SJSA1 (cell line): Measurements from ENCODE around the gene UBALD1. TPM values are rescaled to one million over a fixed set of nuclear protein-coding genes. Genes with fewer than 3 reads are reported as not detected.

ENCODE experiments used
- DNase-seq, 2 experiments: peaks; one replicate each; pipeline ENCODE4 v3.0.0-alpha.2; 2015 to 2020; ENCODE audit warnings: low spot score in 2 of 2, low read depth in 1 of 2
- H3K27ac ChIP-seq: fragments of 250-450 bp; sonication (Bioruptor Pico); 2 replicates; pipeline ENCODE4 v1.5.1; 2020; ENCODE audit warnings: mild to moderate bottlenecking, moderate library complexity
- H3K27me3 ChIP-seq: fragments of 250-450 bp; sonication (Bioruptor Pico); replicated peaks from 2 replicates; pipeline ENCODE4 v1.5.1; 2020; ENCODE audit warnings: mild to moderate bottlenecking, moderate library complexity
- H3K36me3 ChIP-seq: fragments of 250-450 bp; sonication (Bioruptor Pico); 2 replicates; pipeline ENCODE4 v1.5.1; 2020; ENCODE audit warnings: mild to moderate bottlenecking
- H3K4me1 ChIP-seq: fragments of 250-450 bp; sonication (Bioruptor Pico); replicated peaks from 2 replicates; pipeline ENCODE4 v1.6.1; 2021; ENCODE audit warnings: mild to moderate bottlenecking
- H3K4me3 ChIP-seq: fragments of 250-450 bp; sonication (Bioruptor Pico); 2 replicates; pipeline ENCODE4 v1.5.1; 2020; ENCODE audit warnings: mild to moderate bottlenecking
- H3K9me3 ChIP-seq: fragments of 250-450 bp; sonication (Bioruptor Pico); replicated peaks from 2 replicates; pipeline ENCODE4 v1.5.1; 2020; ENCODE audit warnings: mild to moderate bottlenecking
- total RNA-seq: library from RNA; depleted of rRNA; stranded (reverse); fragments of >200 nt; shearing (Covaris generic); gene quantifications from 2 replicates; pipeline ENCODE4 v1.2.3, GENCODE V29; 2014

Gene UBALD1
- total RNA-seq, 1 experiment from 2014 or later = 9.6 TPM

DNA sequence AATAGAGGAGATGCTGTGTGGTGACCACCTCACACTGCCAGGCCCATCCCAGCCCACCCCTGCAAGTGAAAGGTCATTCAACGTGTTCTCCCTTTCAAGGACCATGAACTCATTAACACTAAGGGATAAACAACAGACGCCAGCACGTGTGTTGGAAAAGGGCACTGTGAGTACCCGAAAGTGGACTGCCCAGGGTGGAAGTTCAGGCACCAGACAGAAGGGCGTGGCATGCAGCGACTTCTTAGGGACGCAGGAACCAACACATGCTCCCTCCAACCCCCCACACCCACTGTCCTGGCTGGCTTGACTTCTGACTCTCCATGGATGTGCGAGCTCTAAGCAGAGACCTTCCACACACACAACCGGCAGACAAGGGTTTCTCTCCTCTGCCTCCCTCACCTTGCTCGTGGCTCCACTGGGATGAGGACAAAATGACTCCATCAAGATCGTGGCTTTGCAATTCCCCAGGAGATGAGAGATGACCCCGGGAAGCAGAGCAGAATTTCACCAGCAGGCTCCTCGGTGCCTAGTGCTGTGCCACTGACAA is 11.0 kb downstream of the UBALD1 start:
- Histone ChIP-seq H3K4me3 (no peak overlapping the region), H3K36me3 (peaks cover 19% of the 10 kb centered on the region), H3K27me3 (no peaks in the 10 kb centered on the region), H3K27ac (no peak overlapping the region), H3K4me1 (no peaks in the 10 kb centered on the region), H3K9me3 (no peaks in the 10 kb centered on the region)
- no peak for DNase-seq

DNA sequence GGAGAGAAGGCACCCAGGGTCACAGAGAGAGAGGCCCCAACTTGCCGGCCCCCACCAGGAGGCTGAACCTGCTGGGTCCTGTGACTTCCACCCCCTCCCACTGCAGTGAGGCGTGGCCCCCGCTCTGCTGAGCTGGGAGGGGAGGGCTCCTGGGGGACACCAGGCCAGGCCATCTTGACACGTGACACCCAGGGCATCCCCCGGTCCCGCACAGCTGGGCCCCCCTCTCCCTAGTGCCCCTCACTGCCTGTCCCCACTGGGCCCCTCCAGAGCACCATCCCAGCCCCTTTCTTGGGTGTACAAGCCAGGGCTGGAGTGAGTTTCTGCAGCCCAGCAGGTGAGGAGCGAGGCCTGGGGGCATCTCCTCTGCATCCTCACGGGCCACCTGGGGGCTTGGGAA is 12.4 kb downstream of the UBALD1 start:
- no peak overlapping the region for H3K27ac ChIP-seq
- 0 out of 2 replicates have a peak, but pooled peaks cover 7% of the 10 kb centered on the region for H3K36me3 ChIP-seq
- H3K9me3 ChIP-seq = no peaks in the 10 kb centered on the region
- no peak overlapping the region for H3K4me3 ChIP-seq
- no peak for DNase-seq
- H3K4me1 ChIP-seq = no peaks in the 10 kb centered on the region
- H3K27me3 ChIP-seq = no peaks in the 10 kb centered on the region

DNA sequence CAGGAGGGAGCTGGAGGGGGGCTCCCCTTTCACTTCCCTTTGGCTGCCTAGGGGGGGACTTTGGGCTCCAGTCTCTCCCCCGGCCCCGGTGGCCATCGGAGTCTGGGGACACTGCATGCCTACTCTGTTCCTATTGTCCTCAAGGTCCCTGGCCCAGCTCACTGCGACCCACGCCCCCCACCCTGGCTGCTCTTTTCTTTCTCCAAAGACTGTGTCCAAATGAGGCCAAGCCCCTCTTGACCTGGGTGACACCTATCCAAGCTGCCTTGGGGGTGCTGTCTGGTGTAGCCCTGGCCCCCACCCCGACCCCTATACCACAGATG is 12.9 kb downstream of the UBALD1 start:
- H3K4me3 ChIP-seq = no peak overlapping the region
- H3K36me3 ChIP-seq = 0 out of 2 replicates have a peak, but pooled peaks cover 3% of the 10 kb centered on the region
- no peaks in the 10 kb centered on the region for H3K9me3 ChIP-seq
- no peak for DNase-seq
- H3K4me1 ChIP-seq = no peaks in the 10 kb centered on the region
- no peaks in the 10 kb centered on the region for H3K27me3 ChIP-seq
- no peak overlapping the region for H3K27ac ChIP-seq

DNA sequence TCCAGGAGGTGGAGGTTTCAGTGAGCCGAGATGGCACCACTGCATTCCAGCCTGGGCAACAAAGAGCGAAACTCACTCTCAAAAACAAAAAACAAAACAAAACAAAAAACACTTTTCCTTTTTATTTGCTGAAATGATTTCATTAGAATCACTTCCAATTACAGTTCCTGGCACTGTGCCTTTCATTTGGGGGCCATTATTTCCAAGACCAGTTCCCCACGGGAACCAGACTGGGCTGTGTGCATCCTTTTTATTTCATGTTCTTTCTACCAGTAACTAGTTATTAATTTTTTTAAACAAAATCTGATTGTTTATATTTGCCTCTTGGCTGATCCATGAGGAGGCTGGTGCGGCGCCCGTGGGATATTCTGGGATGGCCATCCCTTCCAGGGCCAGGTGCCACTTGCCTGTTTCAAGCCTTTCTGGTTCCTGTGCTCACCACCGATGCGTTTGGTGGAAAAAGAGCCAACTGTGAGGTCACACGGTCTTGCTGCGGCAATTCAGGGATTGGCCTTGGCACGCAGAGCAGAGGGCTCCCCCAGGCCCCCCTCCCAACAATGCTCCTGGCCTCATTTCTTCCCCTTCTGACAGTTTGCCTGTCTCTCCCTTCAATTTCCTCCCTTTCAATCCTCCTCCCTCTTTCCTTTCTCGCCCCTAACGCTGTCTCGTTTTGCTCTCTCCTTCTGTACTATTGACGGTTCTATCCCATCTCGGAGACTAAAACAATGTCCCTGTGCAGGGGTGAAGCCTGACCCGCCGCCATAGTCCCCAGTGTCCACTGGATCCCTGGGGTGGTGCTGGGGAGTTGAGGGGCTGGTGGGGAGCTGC is 13.4 kb downstream of the UBALD1 start:
- no peak for DNase-seq
- no peak overlapping the region for H3K4me3 ChIP-seq

DNA sequence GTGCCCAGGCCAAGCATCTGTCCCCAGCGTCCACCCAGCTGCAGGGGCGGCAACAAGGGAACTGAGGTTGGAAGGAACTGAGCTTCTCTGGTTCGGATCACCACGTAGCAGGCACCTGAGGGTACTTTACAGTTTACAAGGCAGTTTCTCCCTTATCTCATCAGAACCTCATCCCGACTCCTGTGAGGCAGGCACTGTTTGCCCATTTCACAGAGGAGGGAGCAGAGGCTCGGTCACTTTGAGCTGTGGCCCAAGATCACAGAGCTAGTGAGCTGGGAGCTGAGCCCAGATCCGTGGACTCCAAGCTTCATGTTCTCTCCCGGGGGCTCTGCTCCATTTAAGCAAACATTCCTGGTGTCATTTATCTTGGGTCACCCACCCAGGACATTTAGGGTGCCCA is 15.1 kb downstream of the UBALD1 start:
- Histone ChIP-seq H3K9me3 (no peaks in the 10 kb centered on the region), H3K27me3 (no peaks in the 10 kb centered on the region), H3K4me1 (no peaks in the 10 kb centered on the region), H3K36me3 (no peaks in the 10 kb centered on the region), H3K4me3 (no peak overlapping the region), H3K27ac (no peak overlapping the region)
- no peak for DNase-seq

More for the DNA sequence above, 13.4 kb downstream of the UBALD1 start:
- Histone ChIP-seq H3K36me3 (no peaks in the 10 kb centered on the region), H3K9me3 (no peaks in the 10 kb centered on the region), H3K27me3 (no peaks in the 10 kb centered on the region), H3K27ac (no peak overlapping the region), H3K4me1 (no peaks in the 10 kb centered on the region)

DNA sequence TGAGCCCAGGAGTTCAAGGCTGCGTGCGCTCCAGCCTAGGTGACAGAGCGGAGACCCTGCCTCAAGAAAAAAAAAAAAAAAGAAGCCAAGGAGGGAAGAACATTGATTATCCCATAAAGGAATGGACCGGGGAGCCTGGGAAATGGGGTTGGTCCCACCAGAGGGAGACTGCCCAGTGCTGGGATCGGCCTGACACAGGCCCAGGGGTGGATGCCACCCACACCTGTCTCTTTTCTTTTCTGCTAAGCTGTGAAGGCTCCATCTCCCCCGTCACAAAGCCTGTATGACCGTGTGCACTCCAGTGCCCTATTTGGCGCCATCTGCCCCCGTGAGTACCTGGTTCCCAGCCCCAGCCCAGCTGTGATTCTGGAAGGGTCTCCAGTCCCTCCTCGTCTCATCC is 15.7 kb downstream of the UBALD1 start:
- Histone ChIP-seq H3K27ac (no peak overlapping the region), H3K4me1 (no peaks in the 10 kb centered on the region), H3K27me3 (no peaks in the 10 kb centered on the region), H3K4me3 (no peak overlapping the region), H3K36me3 (no peaks in the 10 kb centered on the region), H3K9me3 (no peaks in the 10 kb centered on the region)
- no peak for DNase-seq

DNA sequence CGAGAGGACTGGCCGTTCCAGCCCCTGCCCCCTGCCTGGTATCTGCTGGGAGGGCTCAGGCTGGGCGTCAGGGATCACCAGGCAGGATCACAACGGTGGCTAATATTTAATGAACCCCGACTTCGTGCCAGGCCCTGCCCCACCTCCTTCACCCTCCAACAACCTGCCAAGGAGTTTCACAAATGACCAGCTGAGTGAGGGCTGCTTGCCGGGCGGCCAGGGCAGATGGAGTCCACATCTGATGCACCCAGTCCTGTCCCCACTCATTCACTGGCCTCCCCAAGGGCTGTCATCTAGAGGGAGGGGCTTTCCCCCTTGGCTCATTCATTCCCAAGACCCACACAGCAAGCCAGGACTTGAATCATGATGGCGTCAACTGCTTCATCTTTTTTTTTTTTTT is 17.5 kb downstream of the UBALD1 start:
- Histone ChIP-seq H3K27ac (no peak overlapping the region), H3K4me1 (no peaks in the 10 kb centered on the region), H3K9me3 (no peaks in the 10 kb centered on the region), H3K27me3 (no peaks in the 10 kb centered on the region), H3K36me3 (no peaks in the 10 kb centered on the region), H3K4me3 (no peak overlapping the region)
- DNase-seq = no peak

DNA sequence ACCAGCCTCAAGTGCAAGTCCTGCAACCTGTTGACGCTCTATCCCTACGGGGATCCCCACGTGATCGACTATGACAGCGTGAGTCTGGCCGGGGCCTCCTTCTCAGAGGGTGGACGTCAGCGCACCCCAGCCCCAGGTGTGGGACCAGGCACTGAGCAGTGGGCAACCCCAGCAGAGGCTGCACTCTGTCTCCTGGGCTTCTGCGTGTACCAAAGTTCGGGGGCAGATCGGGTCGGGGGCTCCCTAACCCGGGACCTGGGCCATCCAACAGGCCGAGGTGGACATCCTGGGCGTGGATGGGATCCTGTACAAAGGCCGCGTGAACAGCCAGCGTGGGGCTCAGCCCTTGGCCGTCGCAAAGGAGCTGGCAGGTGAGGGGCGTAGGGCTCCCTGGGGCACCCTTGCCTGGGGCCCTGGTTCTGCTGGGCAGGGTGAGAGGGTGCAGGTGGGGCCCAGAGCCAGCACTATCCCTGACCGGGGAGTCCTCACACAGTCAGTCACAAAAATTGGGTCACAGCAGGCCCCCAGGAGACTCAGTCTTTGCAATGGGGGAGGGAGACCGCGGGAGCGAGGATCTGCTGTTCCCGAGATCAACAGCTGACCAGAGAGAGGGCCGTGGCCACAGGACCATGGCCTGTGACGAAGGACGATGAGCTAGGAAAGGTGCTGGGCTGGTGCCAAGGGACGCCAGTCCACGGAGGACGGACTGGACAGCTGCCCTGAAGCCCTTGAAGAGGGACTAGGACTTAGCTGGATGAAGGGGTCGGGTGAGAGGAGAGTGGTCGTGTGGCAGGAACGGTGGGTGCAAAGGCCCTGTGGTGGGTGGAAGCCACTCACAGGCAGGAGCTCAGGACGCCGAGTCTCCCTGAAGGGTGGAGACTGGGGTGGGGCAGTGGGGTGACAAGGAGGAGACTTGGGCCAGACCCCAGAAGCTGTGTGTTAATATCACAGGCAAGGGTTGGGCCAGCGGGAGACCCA is 20.0 kb downstream of the UBALD1 start:
- no peaks in the 10 kb centered on the region for H3K27me3 ChIP-seq
- no peak overlapping the region for H3K27ac ChIP-seq
- no peak overlapping the region for H3K4me3 ChIP-seq
- H3K4me1 ChIP-seq = no peaks in the 10 kb centered on the region
- no peak for DNase-seq
- H3K36me3 ChIP-seq = no peaks in the 10 kb centered on the region
- H3K9me3 ChIP-seq = no peaks in the 10 kb centered on the region

DNA sequence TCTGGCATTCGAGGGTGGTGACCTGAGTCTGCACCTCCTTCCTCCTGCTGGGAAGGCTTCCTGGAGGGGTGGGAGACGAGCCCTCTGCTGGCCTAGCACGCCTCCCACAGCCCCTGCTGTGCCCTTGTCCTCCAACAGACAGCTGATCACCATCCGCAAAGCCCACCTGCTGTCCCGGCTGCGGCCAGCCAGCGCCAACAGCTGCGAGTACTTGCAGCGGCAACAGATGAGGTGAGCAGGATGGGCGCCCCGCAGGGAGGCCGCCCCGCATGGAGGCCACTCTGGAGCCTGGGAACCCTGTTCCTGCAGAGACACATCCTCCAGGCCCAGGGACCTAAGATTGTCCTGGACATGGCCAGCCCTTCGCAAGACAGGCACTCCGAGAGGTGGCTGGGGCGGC is 21.6 kb downstream of the UBALD1 start:
- Histone ChIP-seq H3K4me3 (no peak overlapping the region), H3K27ac (no peak overlapping the region), H3K27me3 (no peaks in the 10 kb centered on the region; the same call in 1 of the 2 replicates), H3K36me3 (no peaks in the 10 kb centered on the region), H3K4me1 (no peaks in the 10 kb centered on the region), H3K9me3 (peaks cover 3% of the 10 kb centered on the region; the same call in 1 of the 2 replicates)
- no peak for DNase-seq

DNA sequence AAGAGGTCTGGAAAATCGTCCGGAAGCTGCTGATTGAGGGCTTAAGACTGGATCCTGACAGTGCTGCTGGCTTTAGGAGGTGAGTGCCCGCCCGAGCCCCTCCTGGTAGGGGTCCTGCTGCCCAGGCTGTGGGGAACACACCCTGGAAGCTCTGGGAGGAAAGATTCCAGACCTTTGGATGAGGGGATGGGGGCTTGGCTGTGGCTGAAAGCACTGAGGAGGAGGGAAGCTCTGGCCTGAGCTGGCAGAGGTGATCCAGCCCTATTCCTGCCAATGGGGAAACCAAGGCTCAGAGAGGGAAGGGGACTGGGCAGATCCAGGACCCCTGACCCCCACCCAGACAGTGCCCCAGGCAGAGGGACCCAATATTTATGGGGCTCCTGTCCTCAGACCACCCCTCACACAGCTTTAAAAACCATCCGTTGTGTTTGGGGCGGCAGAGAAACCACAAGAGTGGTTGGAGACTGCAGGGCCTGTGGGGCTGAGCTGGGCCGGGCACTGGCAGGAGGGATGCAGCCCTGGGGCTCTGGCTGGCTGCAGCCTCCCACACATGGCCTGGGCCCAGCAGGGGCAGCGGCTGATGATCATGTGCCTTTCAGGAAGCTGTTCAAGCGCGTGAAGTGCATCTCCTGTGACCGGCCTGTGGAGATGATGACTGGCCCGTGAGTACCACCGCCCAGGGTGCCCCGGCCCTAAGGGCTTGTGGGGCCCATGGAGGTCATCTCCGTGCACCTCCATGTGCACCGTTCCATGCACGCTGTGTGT is 22.8 kb downstream of the UBALD1 start:
- H3K27me3 ChIP-seq = no peaks in the 10 kb centered on the region; the same call in 1 of the 2 replicates
- peaks cover 3% of the 10 kb centered on the region; the same call in 1 of the 2 replicates for H3K9me3 ChIP-seq
- no peak overlapping the region for H3K4me3 ChIP-seq
- no peak overlapping the region for H3K27ac ChIP-seq
- H3K4me1 ChIP-seq = no peaks in the 10 kb centered on the region
- no peak for DNase-seq
- H3K36me3 ChIP-seq = no peaks in the 10 kb centered on the region

DNA sequence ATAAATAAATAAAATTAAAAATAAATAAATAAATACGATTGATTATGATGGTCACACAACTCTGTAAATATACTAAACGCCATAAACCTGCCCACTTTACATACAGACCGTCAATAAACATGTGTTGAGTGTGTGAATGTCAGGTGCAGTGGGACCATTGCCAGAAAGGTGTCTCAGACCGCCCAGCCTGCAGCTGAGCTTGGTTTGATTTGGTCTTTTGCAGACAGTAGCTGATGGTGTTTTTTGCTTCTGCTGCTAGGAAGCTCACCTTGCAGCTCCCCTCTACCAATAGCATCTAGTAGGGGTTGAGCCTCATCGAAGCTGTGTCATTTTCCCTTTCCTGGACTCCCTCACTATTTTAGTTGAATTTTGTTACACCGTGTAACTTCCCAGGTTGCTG is 23.5 kb downstream of the UBALD1 start:
- no peak overlapping the region for H3K27ac ChIP-seq
- H3K4me3 ChIP-seq = no peak overlapping the region
- peaks cover 3% of the 10 kb centered on the region; the same call in 1 of the 2 replicates for H3K9me3 ChIP-seq
- DNase-seq = no peak
- H3K4me1 ChIP-seq = no peaks in the 10 kb centered on the region
- no peaks in the 10 kb centered on the region; the same call in 1 of the 2 replicates for H3K27me3 ChIP-seq
- no peaks in the 10 kb centered on the region for H3K36me3 ChIP-seq

DNA sequence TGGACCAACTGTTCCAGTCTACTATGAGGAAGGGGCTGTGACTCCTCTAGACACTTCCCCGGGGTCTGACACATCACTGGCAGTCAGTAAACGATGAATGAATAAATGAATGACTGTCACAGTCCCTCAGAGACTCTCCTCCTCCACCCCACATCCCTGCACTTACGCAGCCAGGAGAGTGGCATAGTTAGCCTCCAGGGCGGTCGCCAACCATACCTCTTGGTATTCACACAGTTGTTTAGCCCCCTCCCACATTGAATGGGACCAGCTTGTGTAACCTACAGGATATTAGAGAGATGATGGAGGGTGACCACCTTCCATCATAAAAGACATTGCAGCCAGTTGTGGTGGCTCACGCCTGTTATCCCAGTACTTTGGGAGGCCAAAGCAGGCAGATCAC is 25.7 kb downstream of the UBALD1 start:
- H3K27me3 ChIP-seq = no peaks in the 10 kb centered on the region; the same call in 1 of the 2 replicates
- H3K27ac ChIP-seq = no peak overlapping the region
- no peaks in the 10 kb centered on the region for H3K36me3 ChIP-seq
- no peaks in the 10 kb centered on the region for H3K4me1 ChIP-seq
- H3K9me3 ChIP-seq = peaks cover 3% of the 10 kb centered on the region; the same call in 1 of the 2 replicates
- H3K4me3 ChIP-seq = no peak overlapping the region
- DNase-seq = no peak

DNA sequence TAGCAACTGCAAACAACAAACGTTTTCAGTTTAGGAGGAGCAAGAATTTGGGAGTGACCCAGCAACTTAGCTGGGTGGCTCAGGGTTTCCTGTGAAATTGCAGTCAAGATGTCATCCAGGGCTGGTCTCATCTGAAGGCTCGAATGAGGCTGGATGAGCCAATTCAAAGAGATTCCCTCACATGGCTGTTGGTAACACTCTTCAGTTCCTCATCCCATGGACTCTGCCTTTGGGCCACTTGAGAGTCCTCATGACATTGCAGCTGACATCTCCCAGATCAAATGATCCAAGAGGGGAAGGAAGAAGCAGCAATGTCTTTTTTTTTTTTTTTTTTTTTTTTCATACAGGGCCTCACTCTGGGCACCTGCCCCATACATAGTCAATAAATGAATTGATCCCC is 26.3 kb downstream of the UBALD1 start:
- H3K4me1 ChIP-seq = no peaks in the 10 kb centered on the region
- no peaks in the 10 kb centered on the region for H3K36me3 ChIP-seq
- no peak for DNase-seq
- no peak overlapping the region for H3K27ac ChIP-seq
- H3K4me3 ChIP-seq = no peak overlapping the region
- no peaks in the 10 kb centered on the region; the same call in 1 of the 2 replicates for H3K27me3 ChIP-seq
- H3K9me3 ChIP-seq = peaks cover 3% of the 10 kb centered on the region; the same call in 1 of the 2 replicates
